GM04504 (cell line): ENCODE data around the gene GNAS.

ENCODE experiments used
- DNase-seq: peaks from one replicate; pipeline ENCODE4 v3.0.0-alpha.2; 2012; ENCODE audit warnings: low read depth

Gene GNAS

GRCh38 chr20:58898629-58899408 is 46.3 kb downstream of the GNAS start:
- no peak for DNase-seq

- DNase-seq: no peak
Measured at GRCh38 chr20:58899512-58899911, 47.0 kb downstream of the GNAS start.

- DNase-seq: no peak
Measured at GRCh38 chr20:58900397-58900796, 47.9 kb downstream of the GNAS start.

- DNase-seq: no peak
Measured at GRCh38 chr20:58901488-58902402, 49.2 kb downstream of the GNAS start.

- DNase-seq: no peak
Measured at GRCh38 chr20:58903614-58904013, 51.1 kb downstream of the GNAS start.

GRCh38 chr20:58905236-58905635 is 52.7 kb downstream of the GNAS start:
- no peak for DNase-seq

- no peak for DNase-seq
Measured at GRCh38 chr20:58906111-58906510, 53.6 kb downstream of the GNAS start.

- no peak for DNase-seq
Measured at GRCh38 chr20:58906894-58907293, 54.4 kb downstream of the GNAS start.

- DNase-seq: peak; percentile 98
Measured at GRCh38 chr20:58907320-58908137, 55.0 kb downstream of the GNAS start.

- DNase-seq: no peak
Measured at GRCh38 chr20:58908221-58908620, 55.7 kb downstream of the GNAS start.

- no peak for DNase-seq
Measured at GRCh38 chr20:58908941-58909340, 56.4 kb downstream of the GNAS start.

GRCh38 chr20:58909585-58909984 is 57.1 kb downstream of the GNAS start:
- DNase-seq: no peak

- no peak for DNase-seq
Measured at GRCh38 chr20:58910473-58910872, 58.0 kb downstream of the GNAS start.

GRCh38 chr20:58911309-58911708 is 58.8 kb downstream of the GNAS start:
- DNase-seq: no peak

GRCh38 chr20:58911970-58912369 is 59.5 kb downstream of the GNAS start:
- no peak for DNase-seq

GRCh38 chr20:58913079-58913478 is 60.6 kb downstream of the GNAS start:
- no peak for DNase-seq

GRCh38 chr20:58918621-58919020 is 66.1 kb downstream of the GNAS start:
- DNase-seq: no peak

GRCh38 chr20:58921564-58921963 is 69.0 kb downstream of the GNAS start:
- DNase-seq: no peak

- DNase-seq: no peak
Measured at GRCh38 chr20:58922036-58922435, 69.5 kb downstream of the GNAS start.

GRCh38 chr20:58923117-58923712 is 70.7 kb downstream of the GNAS start:
- DNase-seq: no peak

GRCh38 chr20:58926802-58927489 is 74.4 kb downstream of the GNAS start:
- DNase-seq: no peak
